DMS153 (cell line): ENCODE results near the gene PRR14L.

Source experiments
- DNase-seq: peaks from one replicate; lab custom pipeline; 2025; lab: John Stamatoyannopoulos, UW

Gene PRR14L

DNA sequence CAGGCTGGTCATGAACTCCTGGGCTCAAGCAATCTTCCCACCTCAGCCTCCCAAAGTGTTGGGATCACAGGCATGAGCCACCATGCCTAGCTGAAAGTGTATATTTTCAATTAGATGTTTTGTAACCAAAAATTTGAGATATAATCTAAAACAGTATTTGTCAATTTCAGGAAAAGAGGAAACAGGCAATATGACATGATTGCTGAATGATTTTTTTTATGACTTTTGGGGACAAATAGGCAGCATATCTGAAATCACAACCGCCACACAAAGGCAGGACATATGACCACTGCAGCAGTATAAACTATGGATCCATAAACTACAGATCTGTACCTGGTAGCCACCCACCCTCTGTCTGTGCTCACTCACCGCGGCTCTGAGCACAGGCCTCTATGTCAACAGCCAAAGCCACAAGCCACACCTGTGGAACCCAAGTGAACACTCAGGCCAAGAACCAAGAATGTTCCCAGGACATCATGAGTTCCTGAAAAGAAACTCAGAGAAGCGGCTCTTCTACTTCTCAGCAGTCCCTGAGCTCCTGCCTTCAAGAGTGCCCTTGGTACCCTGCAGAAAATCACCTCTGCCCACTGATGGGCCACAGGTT, 110.4 kb downstream of the PRR14L start:
- DNase-seq: no peak

DNA sequence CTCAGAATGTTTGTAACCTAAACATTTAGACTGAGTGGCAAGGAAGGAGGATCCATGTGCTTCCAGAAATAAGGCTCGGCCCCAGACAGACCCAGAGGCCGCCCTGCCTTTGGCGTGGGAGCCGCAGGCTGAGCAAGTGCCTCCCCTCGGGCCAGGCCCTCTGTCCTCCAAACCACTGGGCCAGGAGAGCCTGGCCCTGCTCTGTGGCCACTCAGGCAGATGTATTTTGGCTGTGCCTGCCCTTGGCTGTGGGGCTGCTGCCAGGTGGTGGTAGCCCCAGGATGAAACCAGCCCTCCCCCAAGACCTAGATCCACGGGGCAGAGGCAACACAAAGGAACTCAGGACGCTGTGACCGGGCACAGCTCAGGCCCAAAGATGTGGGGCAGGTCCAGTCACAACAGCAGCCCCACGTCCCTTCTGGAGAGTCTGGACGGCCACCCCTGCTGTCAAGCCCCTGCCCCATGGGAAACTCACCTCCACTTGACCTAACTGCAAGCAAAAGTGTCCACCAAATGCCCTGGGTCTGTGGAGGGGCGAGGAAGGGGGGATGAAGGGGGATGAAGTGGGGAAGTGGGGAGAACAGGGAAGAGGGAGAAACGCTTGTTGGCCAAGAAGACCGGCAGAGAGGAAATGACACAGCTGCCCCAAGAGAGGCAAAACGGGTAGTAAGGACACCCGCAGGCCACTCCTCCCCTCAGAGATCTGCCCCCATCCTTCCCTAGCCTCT, 111.9 kb downstream of the PRR14L start:
- DNase-seq: no peak

DNA sequence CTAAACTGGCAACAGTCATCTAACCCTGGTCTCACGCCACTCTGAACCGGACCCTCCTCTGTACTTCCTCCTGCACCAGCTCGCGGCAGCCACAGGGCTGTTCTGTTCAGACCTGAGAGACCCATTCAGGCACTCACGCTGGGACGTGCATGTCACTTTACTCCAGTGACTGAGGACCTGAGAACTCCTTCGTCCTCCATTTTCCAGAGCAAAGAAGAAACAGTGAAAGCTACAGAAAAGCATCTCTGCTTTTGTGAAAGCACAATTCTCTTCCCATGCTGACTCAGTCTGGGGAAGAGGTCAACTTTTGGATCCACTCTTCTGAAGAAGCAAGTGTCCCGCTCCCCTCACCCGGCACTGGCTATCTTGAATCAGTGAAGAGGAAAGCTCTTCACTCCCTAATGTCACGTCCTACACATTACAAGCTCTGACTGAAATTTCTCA, 112.5 kb downstream of the PRR14L start:
- no peak for DNase-seq

DNA sequence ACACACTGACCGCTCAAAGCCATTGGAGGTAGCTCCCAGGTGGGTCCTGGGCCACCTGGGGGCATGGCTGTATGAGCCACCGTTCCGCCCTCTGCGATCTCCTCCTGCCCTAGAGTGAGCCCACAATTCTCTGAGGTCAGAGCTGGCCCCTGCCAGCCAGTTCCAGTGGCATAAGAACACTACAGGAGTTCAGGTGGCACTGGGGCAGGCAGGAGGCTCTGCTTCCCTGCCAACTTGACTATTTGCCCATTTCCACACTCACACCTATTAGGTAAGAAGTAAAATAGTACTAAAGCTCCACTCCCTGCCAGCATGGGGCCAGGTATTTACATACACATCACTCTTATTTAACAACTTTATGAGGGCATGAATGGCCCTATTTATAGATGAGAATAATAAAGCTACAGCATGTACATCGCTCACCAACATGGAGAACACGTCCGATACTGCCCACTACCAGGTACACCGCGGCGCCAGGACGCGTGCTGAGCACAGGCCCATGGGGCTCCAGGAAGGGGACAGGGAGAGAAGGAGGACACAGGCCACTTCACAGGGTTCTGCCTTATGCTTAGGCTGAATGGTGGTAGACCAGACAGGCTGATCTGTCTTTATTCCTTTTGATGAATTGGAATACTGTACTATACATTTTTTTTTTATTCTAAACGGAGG, 114.2 kb downstream of the PRR14L start:
- DNase-seq: peak; percentile 79

DNA sequence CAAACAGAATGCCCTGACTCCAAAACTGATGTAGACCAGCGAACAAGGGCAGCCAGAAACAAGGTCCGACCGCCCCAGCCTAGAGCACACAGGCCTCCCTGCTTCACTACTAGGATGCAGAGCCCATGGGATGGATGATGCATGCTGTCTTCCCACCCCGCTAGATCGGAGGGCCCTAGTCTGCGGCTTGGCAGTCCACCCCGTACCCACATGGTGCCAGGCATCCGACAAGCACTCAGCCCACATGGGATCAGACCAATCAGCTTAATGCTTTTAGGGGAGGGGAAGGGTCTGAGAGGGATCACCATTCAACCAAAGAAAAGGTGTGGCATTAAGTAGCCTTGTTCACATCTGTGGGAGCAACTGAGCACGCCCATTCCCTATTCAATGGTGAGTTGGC, 118.5 kb downstream of the PRR14L start:
- no peak for DNase-seq
